ENCODE data around the gene EXOC3.
"Not testable (repeated sequence)": the region's sequence is repeated elsewhere in the genome, so short reads cannot be mapped to it uniquely, and the experiment has no call there.

EXOC3 gene

GRCh38 chr5:474840-475661 lies 32.1 kb downstream of the EXOC3 start:
- peak; percentile 12 for DNase-seq

- no peak for DNase-seq
Measured at GRCh38 chr5:475704-476101, 32.7 kb downstream of the EXOC3 start.

GRCh38 chr5:476102-476813 lies 33.3 kb downstream of the EXOC3 start:
- no peak for DNase-seq

- no peak for DNase-seq
Measured at GRCh38 chr5:476814-477175, 33.8 kb downstream of the EXOC3 start.

GRCh38 chr5:477247-477646 lies 34.3 kb downstream of the EXOC3 start:
- DNase-seq = no peak

- no peak for DNase-seq
Measured at GRCh38 chr5:477871-478270, 34.9 kb downstream of the EXOC3 start.

GRCh38 chr5:478369-478981 lies 35.5 kb downstream of the EXOC3 start:
- no peak for DNase-seq

- no peak for DNase-seq
Measured at GRCh38 chr5:478982-479535, 36.1 kb downstream of the EXOC3 start.

GRCh38 chr5:479566-480319 lies 36.8 kb downstream of the EXOC3 start:
- DNase-seq = no peak

- no peak for DNase-seq
Measured at GRCh38 chr5:481347-481746, 38.4 kb downstream of the EXOC3 start.

GRCh38 chr5:482021-482420 lies 39.0 kb downstream of the EXOC3 start:
- no peak for DNase-seq

- DNase-seq = no peak
Measured at GRCh38 chr5:482506-482905, 39.5 kb downstream of the EXOC3 start.

- DNase-seq = no peak
Measured at GRCh38 chr5:483011-483410, 40.0 kb downstream of the EXOC3 start.

- no peak for DNase-seq
Measured at GRCh38 chr5:483434-484140, 40.6 kb downstream of the EXOC3 start.

GRCh38 chr5:484556-484955 lies 41.6 kb downstream of the EXOC3 start:
- no peak for DNase-seq

- no peak for DNase-seq
Measured at GRCh38 chr5:485113-485945, 42.4 kb downstream of the EXOC3 start.

GRCh38 chr5:485946-486491 lies 43.0 kb downstream of the EXOC3 start:
- DNase-seq = no peak

GRCh38 chr5:486597-486996 lies 43.6 kb downstream of the EXOC3 start:
- not testable (repeated sequence) for DNase-seq

GRCh38 chr5:488241-488640 lies 45.3 kb downstream of the EXOC3 start:
- DNase-seq = no peak

- no peak for DNase-seq
Measured at GRCh38 chr5:488744-489688, 46.0 kb downstream of the EXOC3 start.

Data from activated naive CD4-positive, alpha-beta T cell treated with Interleukin-2 at 50 U/mL for 16 hours (primary cell).